HepG2 (cell line): ENCODE measurements around the gene PLXNB2. TPM values are rescaled to one million over a fixed set of nuclear protein-coding genes. Genes with fewer than 3 reads are reported as not detected.

Experiments
- ATAC-seq: fragments of 200-7000 bp; cut with Tn5 transposase; 3 replicates; pipeline ENCODE4 v1.9.1; 2020; ENCODE audit warnings: mild to moderate bottlenecking, moderate library complexity
- BruUV-seq: library from RNA; stranded (reverse); fragments of 400-500 nt; replicated peaks from 2 replicates; lab custom pipeline; 2021; lab: Mats Ljungman, UMichigan
- CTCF ChIA-PET: fragments of 300-600 bp; formaldehyde crosslinking; extraction: SDS; loops from one replicate; lab custom pipeline; 2021; ENCODE audit warnings: low total read pairs, inconsistent platforms, low intra/inter-chr PET ratio; lab: Yijun Ruan, JAX
- POLR2A ChIA-PET: fragments of 350-600 bp; sonication (Branson Sonifier 250); formaldehyde crosslinking; loops from one replicate; lab custom pipeline; 2020; ENCODE audit warnings: antibody characterized with exemption, inconsistent platforms; lab: Yijun Ruan, JAX
- DNase-seq: peaks from one replicate; pipeline ENCODE4 v3.0.0-alpha.2; 2015; ENCODE audit warnings: low spot score
- FAIRE-seq: peaks from 3 replicates; lab custom pipeline; 2011; peaks lifted over from hg19 to GRCh38; lab: Jason Lieb, UNC
- H2AFZ ChIP-seq: one replicate; pipeline ENCODE4 v1.6.1; 2011; ENCODE audit warnings: low read length, inconsistent platforms
- H3K27ac ChIP-seq: fragments of 300-600 bp; 3 replicates; pipeline ENCODE4 v1.8.0; 2011; ENCODE audit warnings: mixed run types, mild to moderate bottlenecking, mixed read lengths, low read length, inconsistent platforms; ENCODE audit not compliant: insufficient read depth; ENCODE audit errors: extremely low read length
- H3K27me3 ChIP-seq, 2 experiments: fragments of 200-600 bp in 1 of 2; 2 replicates in 1 of 2; 3 replicates in 1 of 2; pipeline versions ENCODE4 v1.6.0 to v1.8.0; 2011; ENCODE audit warnings: low read length in 2 of 2, mild to moderate bottlenecking in 2 of 2, moderate library complexity in 2 of 2, inconsistent platforms in 1 of 2; ENCODE audit not compliant: insufficient read depth in 2 of 2, control insufficient read depth in 1 of 2
- H3K36me3 ChIP-seq, 2 experiments: fragments of 200-600 bp in 1 of 2; replicated peaks in 1 of 2; 2 replicates in 1 of 2; 3 replicates in 1 of 2; pipeline versions ENCODE4 v1.5.1 to v1.8.0; 2011; ENCODE audit warnings: low read length in 2 of 2, inconsistent platforms in 1 of 2; ENCODE audit not compliant: insufficient read depth in 2 of 2, control insufficient read depth in 1 of 2
- H3K4me1 ChIP-seq: 2 replicates; pipeline ENCODE4 v1.5.1; 2012; ENCODE audit warnings: low read length, inconsistent platforms; ENCODE audit not compliant: insufficient read depth
- H3K4me2 ChIP-seq: 2 replicates; pipeline ENCODE4 v1.6.0; 2011; ENCODE audit warnings: low read depth, low read length, inconsistent platforms
- H3K4me3 ChIP-seq, 3 experiments: fragments of 200-600 bp in 1 of 3; sonication (generic), shearing (Covaris generic) in 1 of 3; replicated peaks in 1 of 3; 2 replicates each; pipeline ENCODE4 v1.5.1; 2011 to 2016; ENCODE audit warnings: low read length in 3 of 3, inconsistent platforms in 2 of 3, low read depth in 2 of 3, mild to moderate bottlenecking in 2 of 3, control low read depth in 1 of 3, mixed read lengths in 1 of 3; ENCODE audit not compliant: insufficient read depth in 1 of 3
- H3K79me2 ChIP-seq: one replicate; pipeline ENCODE4 v1.6.1; 2011; ENCODE audit warnings: low read length, inconsistent platforms; ENCODE audit not compliant: insufficient read depth
- H3K9ac ChIP-seq: 2 replicates; pipeline ENCODE4 v1.6.0; 2011; ENCODE audit warnings: mild to moderate bottlenecking, low read depth, low read length, inconsistent platforms; ENCODE audit not compliant: insufficient read depth
- H3K9me3 ChIP-seq: 2 replicates; pipeline ENCODE4 v1.5.1; 2012; ENCODE audit warnings: mild to moderate bottlenecking, low read length
- H4K20me1 ChIP-seq: 2 replicates; pipeline ENCODE4 v1.6.0; 2011; ENCODE audit warnings: inconsistent platforms, mild to moderate bottlenecking, low read length, moderate library complexity; ENCODE audit not compliant: insufficient read depth
- EP300 ChIP-seq, 3 experiments: sonication (generic) in 1 of 3; formaldehyde crosslinking in 1 of 3; IDR thresholded peaks; 2 replicates each; pipeline versions ENCODE4 v1.5.1 to v1.6.1; 2011 to 2020; ENCODE audit warnings: low read depth in 2 of 3, low read length in 2 of 3, borderline replicate concordance in 1 of 3, improper control_type of control experiment in 1 of 3, mild to moderate bottlenecking in 1 of 3, missing genetic modification reagents in 1 of 3, moderate library complexity in 1 of 3
- REST ChIP-seq, 2 experiments: IDR thresholded peaks; 2 replicates each; pipeline ENCODE4 v1.6.1; 2011 to 2012; ENCODE audit warnings: low read length in 2 of 2, borderline replicate concordance in 1 of 2, low read depth in 1 of 2, mild to moderate bottlenecking in 1 of 2, moderate library complexity in 1 of 2
- STAT5B ChIP-seq: sonication (generic); formaldehyde crosslinking; IDR thresholded peaks from 2 replicates; pipeline ENCODE4 v1.4.0; 2020; ENCODE audit warnings: missing genetic modification reagents
- ZBTB10 ChIP-seq: sonication (generic); formaldehyde crosslinking; IDR thresholded peaks from 2 replicates; pipeline ENCODE4 v1.4.0; 2020; ENCODE audit warnings: missing genetic modification reagents, borderline replicate concordance
- ZNF501 ChIP-seq: sonication (generic); formaldehyde crosslinking; IDR thresholded peaks from 2 replicates; pipeline ENCODE4 v1.5.1; 2020; ENCODE audit warnings: mild to moderate bottlenecking, moderate library complexity, missing genetic modification reagents
- ZNF629 ChIP-seq: sonication (generic); formaldehyde crosslinking; conservative IDR thresholded peaks from 2 replicates; pipeline ENCODE4 v1.5.0; 2020; ENCODE audit warnings: missing genetic modification reagents
- WGBS: methylation state at CpG from one replicate; pipeline ENCODE4 v1.1.6; 2017; ENCODE audit warnings: low lambda C conversion rate; 5-methylcytosine and 5-hydroxymethylcytosine counted together
- in situ Hi-C: cut with HindIII; loops from 2 replicates; pipeline ENCODE4 v1.10.0; 2017; ENCODE audit warnings: low pct_unique_long_range_greater_than_20kb; ENCODE audit not compliant: extremely low pct_ligation_motif_present
- intact Hi-C: fragments of 100-400 bp; cut with micrococcal nuclease; formaldehyde crosslinking; loops from one replicate; pipeline ENCODE4 v1.10.0; 2022; ENCODE audit not compliant: unreplicated experiment
- polyA plus RNA-seq, 8 experiments: library from polyadenylated mRNA; depleted of rRNA in 3 of 8; stranded (reverse) in 7 of 8; unstranded in 1 of 8; fragments of >200 nt; fragmentation: Illumina TruSeq in 4 of 8; extraction: Trizol in 4 of 8; gene quantifications; 2 replicates each; pipeline versions ENCODE4 v1.2.1 to v1.2.3, GENCODE V29; 2011 to 2016; ENCODE audit warnings: low read depth in 4 of 8, missing spikeins in 1 of 8, mixed read lengths in 1 of 8; ENCODE audit not compliant: insufficient read depth in 1 of 8
- total RNA-seq, 5 experiments: library from RNA; depleted of rRNA; stranded (reverse); fragments of >200 nt; fragmentation: Illumina TruSeq; extraction: Trizol; gene quantifications; 2 replicates each; pipeline ENCODE4 v1.2.3, GENCODE V29; 2016; ENCODE audit warnings: low read depth in 1 of 5

Gene PLXNB2
- total and polyA plus RNA-seq, 2 of the 13 experiments (the other 11 are each of a cell fraction or from before 2014, with no cell fraction given), result 32.6 to 68.9 TPM

GRCh38 chr22:50318356-50318697, 10.9 kb upstream of the PLXNB2 start:
- Histone ChIP-seq H3K4me3 (no peak overlapping the region), H3K27me3 (peaks cover 0 to 1% of the 10 kb centered on the region in 2 experiments; a peak in 3 of 5 replicates), H4K20me1 (no peaks in the 10 kb centered on the region), H3K9me3 (no peaks in the 10 kb centered on the region), H3K36me3 (no peaks in the 10 kb centered on the region), H3K4me1 (peaks cover 74% of the 10 kb centered on the region), H3K27ac (no peak overlapping the region), H2AFZ (no peak overlapping the region), H3K79me2 (no peaks in the 10 kb centered on the region), H3K4me2 (no peak overlapping the region), H3K9ac (no peak overlapping the region)
- no peak for FAIRE-seq
- no peak for DNase-seq
- TF ChIP-seq ZNF629 (CRISPR knock-in tag) (no peak), ZNF501 (CRISPR knock-in tag) (no peak), EP300 (IDR thresholded peaks at IDR 0.05; ENCODE audit: low read depth in 2 of 2, low read length in 2 of 2) (no peak), EP300 (CRISPR knock-in tag; IDR thresholded peaks at IDR 0.05; ENCODE audit: borderline replicate concordance) (no peak), ZBTB10 (CRISPR knock-in tag) (no peak), STAT5B (CRISPR knock-in tag) (no peak), REST (IDR thresholded peaks at IDR 0.05; ENCODE audit: borderline replicate concordance in 1 of 2, low read depth in 1 of 2, low read length in 2 of 2) (no peak)
- intact Hi-C loops (no loop called here), in situ Hi-C loops (no loop called here)
- ATAC-seq, result peak; percentile 22
- POLR2A ChIA-PET, result no interaction called here
- BruUV-seq, result no TSS peak
- 37% methylated on average over 2 of the region's 7 CpGs for WGBS
- CTCF ChIA-PET, result interaction anchor here (1.5 kb wide), 1 partner anchor 42 kb away, joined by 3 read pairs; no protein-coding TSS in a partner anchor
